NCI-H1048 (cell line): ENCODE results near the gene RHBG.

ENCODE experiments used
- DNase-seq: peaks from one replicate; lab custom pipeline; 2025; lab: John Stamatoyannopoulos, UW

RHBG gene

GRCh38 chr1:156407344-156407743 is 38.3 kb downstream of the RHBG start:
- no peak for DNase-seq

- DNase-seq: no peak
Measured at GRCh38 chr1:156407760-156408159, 38.7 kb downstream of the RHBG start.

GRCh38 chr1:156409439-156409838 is 40.4 kb downstream of the RHBG start:
- DNase-seq: no peak

- no peak for DNase-seq
Measured at GRCh38 chr1:156410238-156410637, 41.2 kb downstream of the RHBG start.

GRCh38 chr1:156410740-156411139 is 41.7 kb downstream of the RHBG start:
- no peak for DNase-seq

GRCh38 chr1:156412653-156413321 is 43.8 kb downstream of the RHBG start:
- DNase-seq: no peak

- no peak for DNase-seq
Measured at GRCh38 chr1:156413391-156414246, 44.6 kb downstream of the RHBG start.

- no peak for DNase-seq
Measured at GRCh38 chr1:156414461-156415064, 45.6 kb downstream of the RHBG start.

- no peak for DNase-seq
Measured at GRCh38 chr1:156416993-156417392, 48.0 kb downstream of the RHBG start.

- no peak for DNase-seq
Measured at GRCh38 chr1:156417401-156418020, 48.5 kb downstream of the RHBG start.

GRCh38 chr1:156418416-156419070 is 49.5 kb downstream of the RHBG start:
- no peak for DNase-seq

GRCh38 chr1:156419854-156420204 is 50.8 kb downstream of the RHBG start:
- DNase-seq: no peak

GRCh38 chr1:156420205-156421061 is 51.4 kb downstream of the RHBG start:
- DNase-seq: no peak

GRCh38 chr1:156421062-156421938 is 52.3 kb downstream of the RHBG start:
- DNase-seq: peak; percentile 78

- no peak for DNase-seq
Measured at GRCh38 chr1:156421939-156422601, 53.1 kb downstream of the RHBG start.

GRCh38 chr1:156422602-156423091 is 53.6 kb downstream of the RHBG start:
- no peak for DNase-seq

- no peak for DNase-seq
Measured at GRCh38 chr1:156423422-156424352, 54.7 kb downstream of the RHBG start.

GRCh38 chr1:156424806-156425432 is 55.9 kb downstream of the RHBG start:
- no peak for DNase-seq
